Glutamatergic neuron (in vitro differentiated cells): ENCODE measurements around the gene ALKBH3. TPM values are rescaled to one million over a fixed set of nuclear protein-coding genes. Genes with fewer than 3 reads are reported as not detected.

Source experiments
- DNase-seq: peaks from one replicate; pipeline ENCODE4 v3.0.0; 2022
- H3K27ac Mint-ChIP-seq: one replicate; pipeline ENCODE4 v1.8.0; 2020; ENCODE audit warnings: mild to moderate bottlenecking, mixed read lengths, inconsistent platforms; ENCODE audit not compliant: unreplicated experiment
- H3K27me3 Mint-ChIP-seq: one replicate; pipeline ENCODE4 v1.8.0; 2020; ENCODE audit warnings: mild to moderate bottlenecking, moderate library complexity, mixed read lengths, inconsistent platforms; ENCODE audit not compliant: unreplicated experiment
- H3K36me3 Mint-ChIP-seq: one replicate; pipeline ENCODE4 v1.8.0; 2020; ENCODE audit warnings: mild to moderate bottlenecking, mixed read lengths, inconsistent platforms; ENCODE audit not compliant: unreplicated experiment
- H3K4me1 Mint-ChIP-seq: one replicate; pipeline ENCODE4 v1.8.0; 2020; ENCODE audit warnings: mild to moderate bottlenecking, low read depth, mixed read lengths, inconsistent platforms; ENCODE audit not compliant: unreplicated experiment
- H3K4me3 Mint-ChIP-seq: one replicate; pipeline ENCODE4 v1.8.0; 2020; ENCODE audit warnings: mild to moderate bottlenecking, mixed read lengths, inconsistent platforms; ENCODE audit not compliant: unreplicated experiment
- H3K9me3 Mint-ChIP-seq: one replicate; pipeline ENCODE4 v1.8.0; 2020; ENCODE audit warnings: mild to moderate bottlenecking, moderate library complexity, mixed read lengths, inconsistent platforms; ENCODE audit not compliant: unreplicated experiment
- CTCF ChIP-seq: fragments of 200-600 bp; sonication (generic); IDR thresholded peaks from one replicate; pipeline ENCODE4 v1.5.0; 2021; ENCODE audit not compliant: partially characterized antibody, unreplicated experiment
- total RNA-seq: library from RNA; stranded (reverse); fragmentation: NEBNext Ultra II Directional; extraction: Animal tissue kit (Norgen Biotek cat#: 25700); gene quantifications from one replicate; pipeline ENCODE4 v1.2.1, GENCODE V29; 2021; ENCODE audit not compliant: unreplicated experiment

The ALKBH3 gene
- total RNA-seq, 1 donor from 2014 or later = 30.4 TPM

DNA sequence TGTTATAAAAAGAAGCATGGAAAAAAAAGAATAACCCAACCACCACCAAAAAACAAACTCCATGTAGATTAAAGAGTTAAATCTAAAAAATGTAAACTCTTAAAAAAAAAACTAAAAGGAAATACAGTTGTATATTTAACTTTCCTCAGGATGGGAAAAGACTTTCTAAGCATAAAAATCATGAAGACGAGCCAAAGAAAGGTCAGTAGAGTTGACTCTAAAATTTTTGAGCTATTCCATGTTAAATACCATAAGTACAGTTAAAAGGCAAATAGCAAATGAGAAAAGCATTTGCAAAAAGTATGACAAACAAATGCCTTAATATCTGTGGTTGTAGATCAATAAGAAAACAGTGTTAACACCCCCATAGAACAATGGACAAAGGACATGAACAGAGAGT is 33.8 kb downstream of the ALKBH3 start:
- no peaks in the 10 kb centered on the region for H3K36me3 Mint-ChIP-seq
- no peaks in the 10 kb centered on the region for H3K9me3 Mint-ChIP-seq
- H3K4me3 Mint-ChIP-seq = no peak overlapping the region
- peaks cover 30% of the 10 kb centered on the region for H3K4me1 Mint-ChIP-seq
- TF ChIP-seq CTCF = no peak
- DNase-seq = no peak
- H3K27ac Mint-ChIP-seq = no peak overlapping the region
- H3K27me3 Mint-ChIP-seq = no peaks in the 10 kb centered on the region

DNA sequence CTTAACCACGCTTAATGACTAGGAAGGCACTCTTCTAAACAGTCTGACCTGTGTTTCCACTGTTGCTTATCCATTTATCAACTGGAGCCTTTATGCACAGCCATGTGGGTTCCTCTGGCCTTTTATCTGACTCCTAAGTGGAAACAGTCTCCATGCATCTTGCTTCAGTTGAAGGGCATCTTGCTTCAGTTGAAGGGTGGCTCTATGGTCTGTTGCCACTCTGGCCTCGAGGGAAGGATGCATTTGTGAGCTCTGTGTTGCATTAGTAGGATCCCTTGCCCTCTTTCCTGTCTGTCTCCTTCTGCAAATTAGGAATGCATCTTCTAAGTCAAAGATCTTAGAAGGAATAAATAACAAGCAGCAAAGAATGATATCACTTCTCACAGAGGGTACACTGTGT is 36.0 kb downstream of the ALKBH3 start:
- peaks cover 48% of the 10 kb centered on the region for H3K4me1 Mint-ChIP-seq

GRCh38 chr11:43917851-43918250 is 37.2 kb downstream of the ALKBH3 start:
- DNase-seq = no peak
- H3K9me3 Mint-ChIP-seq = peaks cover 15% of the 10 kb centered on the region
- no peaks in the 10 kb centered on the region for H3K36me3 Mint-ChIP-seq
- H3K4me3 Mint-ChIP-seq = no peak overlapping the region
- H3K27me3 Mint-ChIP-seq = peaks cover 6% of the 10 kb centered on the region
- peak overlapping the region; percentile 95 for H3K27ac Mint-ChIP-seq
- TF ChIP-seq CTCF = no peak
- H3K4me1 Mint-ChIP-seq = peaks cover 58% of the 10 kb centered on the region

More for the DNA sequence above, 36.0 kb downstream of the ALKBH3 start:
- Mint-ChIP-seq H3K36me3 (no peaks in the 10 kb centered on the region), H3K27ac (no peak overlapping the region), H3K4me3 (no peak overlapping the region), H3K9me3 (peaks cover 12% of the 10 kb centered on the region), H3K27me3 (peaks cover 6% of the 10 kb centered on the region)
- no peak for DNase-seq
- no peak for TF ChIP-seq CTCF

DNA sequence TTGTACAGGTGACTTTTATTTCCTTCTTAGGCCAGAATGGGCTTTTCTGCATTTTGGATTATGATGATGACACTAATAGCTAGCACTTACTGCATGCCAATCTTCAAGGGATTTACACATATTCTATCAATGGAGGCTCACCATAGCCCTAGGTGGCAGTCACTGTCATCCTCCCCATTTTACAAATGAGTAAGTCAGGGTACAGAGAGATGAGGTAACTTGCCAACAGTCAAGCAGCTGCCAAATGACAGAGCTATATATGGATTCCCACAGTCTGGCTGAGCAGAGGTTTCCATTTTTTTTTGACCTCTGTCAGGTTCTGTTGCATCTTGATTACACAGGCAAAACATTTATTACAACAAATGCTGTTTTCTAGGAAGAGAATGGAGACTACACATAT is 38.0 kb downstream of the ALKBH3 start:
- no peaks in the 10 kb centered on the region for H3K36me3 Mint-ChIP-seq
- H3K9me3 Mint-ChIP-seq = peaks cover 15% of the 10 kb centered on the region
- H3K4me3 Mint-ChIP-seq = peak overlapping the region; percentile 82
- DNase-seq = no peak
- peaks cover 66% of the 10 kb centered on the region for H3K4me1 Mint-ChIP-seq
- no peak for TF ChIP-seq CTCF
- peak overlapping the region; percentile 95 for H3K27ac Mint-ChIP-seq
- H3K27me3 Mint-ChIP-seq = peaks cover 6% of the 10 kb centered on the region

DNA sequence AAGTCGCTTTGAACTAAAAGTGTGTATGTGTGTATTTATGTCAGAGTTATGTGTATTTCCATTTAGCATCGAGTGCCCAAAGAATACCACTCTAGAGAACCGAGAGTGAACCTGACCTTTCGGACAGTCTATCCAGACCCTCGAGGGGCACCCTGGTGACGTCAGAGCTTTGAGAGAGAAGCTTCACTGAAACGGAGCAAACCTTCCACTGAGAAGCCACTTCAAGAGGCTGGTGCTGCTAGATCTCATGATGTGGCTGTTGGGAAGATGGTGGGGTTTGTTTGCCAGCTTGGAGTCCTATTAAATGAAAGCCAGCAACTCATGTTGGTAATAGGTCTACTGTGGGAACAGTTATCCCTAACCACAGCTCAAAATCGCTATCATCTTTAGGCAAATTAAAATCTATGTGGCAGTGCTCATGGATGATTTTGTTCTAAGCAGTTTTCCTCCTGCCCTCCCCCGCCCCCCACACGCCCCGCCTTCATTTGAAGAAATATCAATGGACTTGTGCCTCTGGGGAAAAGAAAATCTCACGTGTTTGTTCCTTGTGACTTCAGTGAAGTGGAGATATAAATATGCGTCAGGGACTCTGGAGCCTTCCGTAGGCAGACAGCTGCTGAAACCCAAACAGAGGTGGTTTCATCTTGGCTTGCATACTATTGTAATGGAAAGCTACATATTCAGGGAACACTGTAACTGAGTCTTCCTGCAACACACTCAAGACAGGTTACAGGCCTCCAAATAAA is 39.4 kb downstream of the ALKBH3 start:
- Mint-ChIP-seq H3K27ac (peak overlapping the region; percentile 99), H3K9me3 (peaks cover 15% of the 10 kb centered on the region), H3K36me3 (no peaks in the 10 kb centered on the region), H3K4me3 (peak overlapping the region; percentile 85), H3K4me1 (peaks cover 69% of the 10 kb centered on the region), H3K27me3 (peaks cover 8% of the 10 kb centered on the region)
- DNase-seq = no peak
- TF ChIP-seq CTCF = no peak
